DOHH2 (cell line): ENCODE results near the gene SLC49A3.

Source experiments
- H3F3A ChIP-seq: fragments of 200-600 bp; sonication (generic), shearing (Covaris generic); 2 replicates; pipeline ENCODE4 v1.6.0; 2016; ENCODE audit warnings: antibody characterized with exemption, mild to moderate bottlenecking; ENCODE audit not compliant: control insufficient read depth, insufficient read depth
- H3K27ac ChIP-seq: fragments of 200-600 bp; sonication (generic); 2 replicates; pipeline ENCODE4 v1.5.1; 2014; ENCODE audit warnings: low read depth, mild to moderate bottlenecking, low read length, moderate library complexity
- H3K27me3 ChIP-seq: fragments of 200-600 bp; sonication (generic); 2 replicates; pipeline ENCODE4 v1.6.1; 2014; ENCODE audit warnings: mild to moderate bottlenecking, low read length, mixed read lengths; ENCODE audit not compliant: control insufficient read depth
- H3K36me3 ChIP-seq: fragments of 200-600 bp; sonication (generic); 2 replicates; pipeline ENCODE4 v1.6.1; 2014; ENCODE audit warnings: mild to moderate bottlenecking, low read length, moderate library complexity, mixed read lengths; ENCODE audit not compliant: control insufficient read depth
- H3K4me1 ChIP-seq: fragments of 200-600 bp; sonication (generic); 2 replicates; pipeline ENCODE4 v1.6.1; 2014; ENCODE audit warnings: mild to moderate bottlenecking, low read length, mixed read lengths; ENCODE audit not compliant: control insufficient read depth
- H3K4me2 ChIP-seq: fragments of 200-600 bp; sonication (generic); 2 replicates; pipeline ENCODE4 v1.6.0; 2014; ENCODE audit warnings: mild to moderate bottlenecking, low read length, moderate library complexity
- H3K4me3 ChIP-seq: fragments of 200-600 bp; sonication (generic); 2 replicates; pipeline ENCODE4 v1.5.1; 2014; ENCODE audit warnings: mild to moderate bottlenecking, low read length, mixed read lengths
- H3K79me2 ChIP-seq: fragments of 200-600 bp; sonication (generic); 2 replicates; pipeline ENCODE4 v1.6.1; 2014; ENCODE audit warnings: mild to moderate bottlenecking, low read length, mixed read lengths; ENCODE audit not compliant: control insufficient read depth
- H3K9me2 ChIP-seq: fragments of 200-600 bp; sonication (generic); replicated peaks from 2 replicates; pipeline ENCODE4 v1.6.1; 2014; ENCODE audit warnings: mild to moderate bottlenecking, low read length, mixed read lengths; ENCODE audit not compliant: control insufficient read depth
- H3K9me3 ChIP-seq: fragments of 200-600 bp; sonication (generic); 2 replicates; pipeline ENCODE4 v1.6.1; 2014; ENCODE audit warnings: antibody characterized with exemption, low read length, mixed read lengths; ENCODE audit not compliant: control insufficient read depth, insufficient read depth
- H4K20me1 ChIP-seq: fragments of 200-600 bp; sonication (generic); 2 replicates; pipeline ENCODE4 v1.6.0; 2014; ENCODE audit warnings: low read depth, mild to moderate bottlenecking, antibody characterized with exemption, low read length, moderate library complexity; ENCODE audit not compliant: control insufficient read depth, insufficient read depth
- CTCF ChIP-seq: fragments of 200-600 bp; sonication (generic); IDR thresholded peaks from one replicate; pipeline ENCODE4 v1.5.1; 2014; ENCODE audit warnings: antibody characterized with exemption, mild to moderate bottlenecking, low read depth, low read length; ENCODE audit not compliant: poor library complexity, severe bottlenecking
- EZH2phosphoT487 ChIP-seq: fragments of 200-600 bp; sonication (generic); IDR thresholded peaks from 2 replicates; pipeline ENCODE4 v1.6.1; 2017; ENCODE audit warnings: borderline replicate concordance, mild to moderate bottlenecking, antibody characterized with exemption, low read length, moderate library complexity, mixed read lengths

Gene SLC49A3

GRCh38 chr4:665751-666435 is 23.1 kb downstream of the SLC49A3 start:
- H3K9me2 ChIP-seq = no peaks in the 10 kb centered on the region
- H3K36me3 ChIP-seq = peaks cover 5% of the 10 kb centered on the region
- no peak overlapping the region for H3K27ac ChIP-seq
- no peaks in the 10 kb centered on the region for H4K20me1 ChIP-seq
- H3K4me3 ChIP-seq = no peak overlapping the region
- H3K9me3 ChIP-seq = no peaks in the 10 kb centered on the region
- no peak for TF ChIP-seq CTCF
- no peak for TF ChIP-seq EZH2phosphoT487
- peaks cover 17% of the 10 kb centered on the region for H3K4me1 ChIP-seq
- no peaks in the 10 kb centered on the region for H3F3A ChIP-seq
- H3K27me3 ChIP-seq = no peaks in the 10 kb centered on the region
- no peaks in the 10 kb centered on the region for H3K79me2 ChIP-seq
- H3K4me2 ChIP-seq = no peak overlapping the region

- H3K27ac ChIP-seq = no peak overlapping the region
- no peak overlapping the region for H3K4me3 ChIP-seq
- H3K9me3 ChIP-seq = no peaks in the 10 kb centered on the region
- H3K4me1 ChIP-seq = peaks cover 17% of the 10 kb centered on the region
- no peaks in the 10 kb centered on the region for H4K20me1 ChIP-seq
- H3K4me2 ChIP-seq = no peak overlapping the region
- TF ChIP-seq EZH2phosphoT487 (no peak), CTCF (no peak)
- H3K79me2 ChIP-seq = no peaks in the 10 kb centered on the region
- no peaks in the 10 kb centered on the region for H3K27me3 ChIP-seq
- no peaks in the 10 kb centered on the region for H3K9me2 ChIP-seq
- no peaks in the 10 kb centered on the region; the same call in 1 of the 2 replicates for H3K36me3 ChIP-seq
- no peaks in the 10 kb centered on the region for H3F3A ChIP-seq
Measured at GRCh38 chr4:665381-665750, 23.6 kb downstream of the SLC49A3 start.

- peak overlapping the region; percentile 90 for H3K4me3 ChIP-seq
Measured at GRCh38 chr4:664713-665231, 24.2 kb downstream of the SLC49A3 start.

More at GRCh38 chr4:664713-665231, 24.2 kb downstream of the SLC49A3 start:
- Histone ChIP-seq H4K20me1 (no peaks in the 10 kb centered on the region), H3K9me3 (no peaks in the 10 kb centered on the region), H3K27ac (no peak overlapping the region), H3K79me2 (no peaks in the 10 kb centered on the region), H3K4me1 (peaks cover 17% of the 10 kb centered on the region), H3K36me3 (no peaks in the 10 kb centered on the region), H3K9me2 (no peaks in the 10 kb centered on the region), H3K4me2 (peak overlapping the region; percentile 91), H3F3A (no peaks in the 10 kb centered on the region), H3K27me3 (no peaks in the 10 kb centered on the region)
- TF ChIP-seq CTCF = no peak
- TF ChIP-seq EZH2phosphoT487 = no peak
